ENCODE measurements around the gene RFXAP. TPM values are rescaled to one million over a fixed set of nuclear protein-coding genes. Genes with fewer than 3 reads are reported as not detected.

The RFXAP gene
- polyA plus RNA-seq, 1 donor (not counting 4 experiments of a cell fraction or from before 2014, with no cell fraction given), result 2.8 TPM

DNA sequence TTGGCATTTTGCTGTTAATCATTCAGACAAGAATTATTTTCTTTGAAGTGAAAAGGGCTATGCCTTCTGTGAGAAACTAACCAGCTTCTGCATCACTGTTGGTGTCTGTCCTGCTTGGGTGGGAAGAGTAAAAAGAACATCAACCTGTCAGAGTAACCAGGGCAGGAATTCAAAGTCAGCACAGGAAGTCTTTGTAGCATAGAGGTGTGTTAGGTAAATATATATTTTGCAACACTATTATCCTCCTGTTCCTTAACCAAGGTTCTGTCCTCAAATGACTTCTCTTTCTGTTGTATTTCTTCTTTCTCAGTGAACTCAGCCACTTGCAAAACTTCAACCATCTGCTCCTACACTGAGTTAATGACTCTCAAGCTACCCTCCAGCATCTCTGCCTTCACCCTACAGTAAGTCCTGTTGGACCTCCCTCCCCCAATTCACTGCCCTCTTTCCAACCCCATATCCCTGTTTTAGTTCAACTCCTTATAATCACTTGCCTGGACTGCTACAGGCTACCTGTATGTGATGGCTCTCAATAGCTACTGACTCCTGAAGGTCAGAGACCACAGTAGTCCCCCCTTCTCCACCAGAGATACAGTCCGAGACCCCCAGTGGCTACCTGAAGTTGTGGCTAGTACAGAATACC lies 51.1 kb downstream of the RFXAP start:
- Histone ChIP-seq H4K20me1 (ENCODE audit: control insufficient read depth, extremely low read depth, insufficient read depth, low read length) (no peaks in the 10 kb centered on the region), H3K27ac (ENCODE audit: control insufficient read depth, insufficient read depth, low read length) (no peak overlapping the region), H3K79me2 (ENCODE audit: control insufficient read depth, insufficient read depth, low read length) (no peaks in the 10 kb centered on the region), H3K9ac (ENCODE audit: control insufficient read depth, extremely low read depth, insufficient read depth, low read length) (no peak overlapping the region), H3K36me3 (ENCODE audit: control insufficient read depth in 2 of 2, extremely low read depth in 1 of 2, insufficient read depth in 2 of 2, low read length in 2 of 2) (no peaks in the 10 kb centered on the region), H3K4me2 (ENCODE audit: control insufficient read depth, extremely low read depth, insufficient read depth, low read depth, low read length) (no peak overlapping the region), H3K27me3 (ENCODE audit: control insufficient read depth, extremely low read depth, insufficient read depth, low read length) (no peaks in the 10 kb centered on the region), H2AFZ (ENCODE audit: control insufficient read depth, low read length) (no peak overlapping the region), H3K9me3 (ENCODE audit: control insufficient read depth, low read depth, low read length) (no peaks in the 10 kb centered on the region), H3K4me1 (ENCODE audit: control insufficient read depth, extremely low read depth, insufficient read depth, low read length) (no peaks in the 10 kb centered on the region), H3K4me3 (ENCODE audit: control insufficient read depth in 2 of 3, extremely low read depth in 1 of 3, insufficient read depth in 2 of 3, low read depth in 1 of 3, low read length in 3 of 3) (no peak overlapping the region), H3K9me1 (ENCODE audit: control insufficient read depth, extremely low read depth, insufficient read depth, low read length) (no peaks in the 10 kb centered on the region)
- TF ChIP-seq, protein P1, sequence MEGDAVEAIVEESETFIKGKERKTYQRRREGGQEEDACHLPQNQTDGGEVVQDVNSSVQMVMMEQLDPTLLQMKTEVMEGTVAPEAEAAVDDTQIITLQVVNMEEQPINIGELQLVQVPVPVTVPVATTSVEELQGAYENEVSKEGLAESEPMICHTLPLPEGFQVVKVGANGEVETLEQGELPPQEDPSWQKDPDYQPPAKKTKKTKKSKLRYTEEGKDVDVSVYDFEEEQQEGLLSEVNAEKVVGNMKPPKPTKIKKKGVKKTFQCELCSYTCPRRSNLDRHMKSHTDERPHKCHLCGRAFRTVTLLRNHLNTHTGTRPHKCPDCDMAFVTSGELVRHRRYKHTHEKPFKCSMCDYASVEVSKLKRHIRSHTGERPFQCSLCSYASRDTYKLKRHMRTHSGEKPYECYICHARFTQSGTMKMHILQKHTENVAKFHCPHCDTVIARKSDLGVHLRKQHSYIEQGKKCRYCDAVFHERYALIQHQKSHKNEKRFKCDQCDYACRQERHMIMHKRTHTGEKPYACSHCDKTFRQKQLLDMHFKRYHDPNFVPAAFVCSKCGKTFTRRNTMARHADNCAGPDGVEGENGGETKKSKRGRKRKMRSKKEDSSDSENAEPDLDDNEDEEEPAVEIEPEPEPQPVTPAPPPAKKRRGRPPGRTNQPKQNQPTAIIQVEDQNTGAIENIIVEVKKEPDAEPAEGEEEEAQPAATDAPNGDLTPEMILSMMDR (optimal IDR thresholded peaks at IDR 0.05 in 1 of 3, IDR thresholded peaks at IDR 0.05 in 1 of 3, conservative IDR thresholded peaks at IDR 0.05 in 1 of 3; ENCODE audit: extremely low read depth in 1 of 3, insufficient read depth in 2 of 3, low read length in 3 of 3), result no peak
- TF ChIP-seq EZH2 (IDR thresholded peaks at IDR 0.05; ENCODE audit: low read length), result no peak
- no peak for FAIRE-seq
- no peak for DNase-seq (ENCODE audit: low read depth, low spot score)
- dilution Hi-C loops (cut with MboI; ENCODE audit: extremely low pct_ligation_motif_present, low sequenced_read_pairs), result no loop called here

DNA sequence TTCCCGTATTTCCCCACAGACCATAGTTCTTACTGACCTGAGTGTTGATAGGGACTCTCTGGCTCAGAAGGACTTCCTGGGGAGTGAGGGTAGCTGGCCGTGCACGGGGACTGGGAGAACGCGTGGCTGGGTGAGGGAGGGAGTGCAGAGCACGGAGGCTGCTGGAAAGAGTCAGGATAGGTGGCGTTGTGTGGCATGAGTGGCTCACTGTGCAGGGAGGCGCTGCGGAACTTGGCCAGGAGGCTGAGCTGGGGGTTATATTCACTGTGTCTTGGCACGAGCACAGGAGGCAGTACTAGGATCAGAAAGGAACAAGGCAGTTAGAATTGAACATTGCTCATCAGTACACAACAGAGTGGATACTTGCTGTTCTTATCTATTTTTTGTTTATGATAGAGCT lies 53.6 kb downstream of the RFXAP start:
- DNase-seq (ENCODE audit: low read depth, low spot score) (no peak), FAIRE-seq (no peak)
- Histone ChIP-seq H3K4me2 (ENCODE audit: control insufficient read depth, extremely low read depth, insufficient read depth, low read depth, low read length) (no peak overlapping the region), H3K79me2 (ENCODE audit: control insufficient read depth, insufficient read depth, low read length) (no peaks in the 10 kb centered on the region), H3K9me3 (ENCODE audit: control insufficient read depth, low read depth, low read length) (no peaks in the 10 kb centered on the region), H3K27me3 (ENCODE audit: control insufficient read depth, extremely low read depth, insufficient read depth, low read length) (no peaks in the 10 kb centered on the region), H3K9ac (ENCODE audit: control insufficient read depth, extremely low read depth, insufficient read depth, low read length) (no peak overlapping the region), H3K4me1 (ENCODE audit: control insufficient read depth, extremely low read depth, insufficient read depth, low read length) (no peaks in the 10 kb centered on the region), H3K4me3 (ENCODE audit: control insufficient read depth in 2 of 3, extremely low read depth in 1 of 3, insufficient read depth in 2 of 3, low read depth in 1 of 3, low read length in 3 of 3) (no peak overlapping the region), H3K27ac (ENCODE audit: control insufficient read depth, insufficient read depth, low read length) (no peak overlapping the region), H3K36me3 (ENCODE audit: control insufficient read depth in 2 of 2, extremely low read depth in 1 of 2, insufficient read depth in 2 of 2, low read length in 2 of 2) (no peaks in the 10 kb centered on the region), H2AFZ (ENCODE audit: control insufficient read depth, low read length) (no peak overlapping the region), H3K9me1 (ENCODE audit: control insufficient read depth, extremely low read depth, insufficient read depth, low read length) (no peaks in the 10 kb centered on the region), H4K20me1 (ENCODE audit: control insufficient read depth, extremely low read depth, insufficient read depth, low read length) (no peaks in the 10 kb centered on the region)
- TF ChIP-seq, protein P1 (optimal IDR thresholded peaks at IDR 0.05 in 1 of 3, IDR thresholded peaks at IDR 0.05 in 1 of 3, conservative IDR thresholded peaks at IDR 0.05 in 1 of 3; ENCODE audit: extremely low read depth in 1 of 3, insufficient read depth in 2 of 3, low read length in 3 of 3), result no peak
- no peak for TF ChIP-seq EZH2 (IDR thresholded peaks at IDR 0.05; ENCODE audit: low read length)
- dilution Hi-C loops (cut with MboI; ENCODE audit: extremely low pct_ligation_motif_present, low sequenced_read_pairs), result no loop called here

All from keratinocyte (primary cell).